Uterus (tissue), 2 donors: ENCODE data around the gene NUP37.
"Not testable (repeated sequence)": the region's sequence is repeated elsewhere in the genome, so short reads cannot be mapped to it uniquely, and the experiment has no call there.

ENCODE experiments used
- CTCF ChIP-seq, 4 experiments: fragments of 200-600 bp in 2 of 4; fragments of 450-650 bp in 2 of 4; sonication (generic) in 2 of 4; IDR thresholded peaks; one replicate each; pipeline ENCODE4 v1.5.1; 2016 to 2019; ENCODE audit warnings: antibody characterized with exemption in 4 of 4, mild to moderate bottlenecking in 2 of 4, moderate library complexity in 1 of 4
- POLR2A ChIP-seq, 2 donors: fragments of 450-650 bp; IDR thresholded peaks; one replicate each; pipeline ENCODE4 v1.6.1; 2016; ENCODE audit warnings: antibody characterized with exemption in 2 of 2, mild to moderate bottlenecking in 1 of 2, moderate library complexity in 1 of 2

- TF ChIP-seq POLR2A, CTCF (IDR thresholded peaks at IDR 0.05): not testable (repeated sequence)
Observed at GRCh38 chr12:102137619-102138018, 17.7 kb upstream of the NUP37 start.
